Breast epithelium (tissue), 4 donors: ENCODE results near the gene DPH5. TPM values are rescaled to one million over a fixed set of nuclear protein-coding genes. Genes with fewer than 3 reads are reported as not detected.
"Not testable (repeated sequence)": the region's sequence is repeated elsewhere in the genome, so short reads cannot be mapped to it uniquely, and the experiment has no call there.

Experiments
- DNase-seq, 2 donors: peaks; one replicate each; pipeline ENCODE4 v3.0.0-alpha.2; 2019; ENCODE audit warnings: low spot score in 2 of 2
- H3K27ac ChIP-seq, 2 donors: fragments of 200-600 bp; sonication (generic) in 1 of 2; one replicate each; pipeline ENCODE4 v1.5.1; 2016 to 2019; ENCODE audit warnings: mild to moderate bottlenecking in 1 of 2
- H3K27me3 ChIP-seq, 2 donors: fragments of 200-600 bp; sonication (generic) in 1 of 2; one replicate each; pipeline versions ENCODE4 v1.5.1 to v1.6.0; 2017 to 2019; ENCODE audit warnings: control low read depth in 1 of 2, mild to moderate bottlenecking in 1 of 2
- H3K36me3 ChIP-seq: fragments of 200-600 bp; one replicate; pipeline ENCODE4 v1.5.1; 2019
- H3K4me1 ChIP-seq, 2 donors: fragments of 200-600 bp; sonication (generic); one replicate each; pipeline ENCODE4 v1.5.1; 2016 to 2019; ENCODE audit warnings: control low read depth in 1 of 2
- H3K4me3 ChIP-seq, 3 donors: fragments of 200-600 bp; sonication (generic); 1 replicate in 2 of 3; 2 replicates in 1 of 3; pipeline ENCODE4 v1.5.1; 2016 to 2019; ENCODE audit warnings: mild to moderate bottlenecking in 3 of 3, moderate library complexity in 2 of 3
- H3K9me3 ChIP-seq, 2 donors: fragments of 200-600 bp; sonication (generic) in 1 of 2; one replicate each; pipeline ENCODE4 v1.5.1; 2016 to 2019; ENCODE audit warnings: control low read depth in 1 of 2
- CTCF ChIP-seq, 3 donors: fragments of 450-650 bp; IDR thresholded peaks; one replicate each; pipeline ENCODE4 v1.5.1; 2016 to 2017; ENCODE audit warnings: antibody characterized with exemption in 3 of 3, mild to moderate bottlenecking in 3 of 3, moderate library complexity in 3 of 3
- POLR2A ChIP-seq: fragments of 450-650 bp; IDR thresholded peaks from one replicate; pipeline ENCODE4 v1.6.1; 2016; ENCODE audit warnings: antibody characterized with exemption, mild to moderate bottlenecking, moderate library complexity
- POLR2AphosphoS5 ChIP-seq, 3 donors: sonication (generic); formaldehyde crosslinking; IDR thresholded peaks; one replicate each; pipeline ENCODE4 v1.6.1; 2017; ENCODE audit warnings: antibody characterized with exemption in 3 of 3
- intact Hi-C: fragments of 100-400 bp; cut with DNase I; formaldehyde crosslinking; loops from one replicate; pipeline ENCODE4 v1.15.1; 2023; ENCODE audit warnings: low total_unique reads
- total RNA-seq, 3 donors: library from RNA; depleted of rRNA; stranded (reverse); fragments of >200 nt; gene quantifications; one replicate each; pipeline ENCODE4 v1.1.0, GENCODE V29; 2016

DPH5 gene
- total RNA-seq, 3 donors from 2014 or later, result 19.2 to 26.1 (median 25.9) TPM

- intact Hi-C loops, result no loop called here
- Histone ChIP-seq H3K27ac (no peak overlapping the region), H3K36me3 (no peaks in the 10 kb centered on the region), H3K9me3 (peaks cover 4 to 6% of the 10 kb centered on the region in 2 donors), H3K4me3 (no peak overlapping the region), H3K27me3 (no peaks in the 10 kb centered on the region), H3K4me1 (no peaks in the 10 kb centered on the region)
- TF ChIP-seq POLR2AphosphoS5 (IDR thresholded peaks at IDR 0.05) (no peak), POLR2A (no peak)
- DNase-seq, result no peak
These were observed 18.2 kb upstream of the DPH5 start for GRCh38 chr1:101043776-101044175.

- Histone ChIP-seq H3K9me3 (peaks cover 4 to 6% of the 10 kb centered on the region in 2 donors), H3K4me1 (no peaks in the 10 kb centered on the region), H3K4me3 (no peak overlapping the region), H3K27me3 (no peaks in the 10 kb centered on the region), H3K27ac (no peak overlapping the region), H3K36me3 (no peaks in the 10 kb centered on the region)
- TF ChIP-seq CTCF (IDR thresholded peaks at IDR 0.05) (no peak), POLR2AphosphoS5 (IDR thresholded peaks at IDR 0.05) (no peak), POLR2A (no peak)
- DNase-seq, result no peak
- intact Hi-C loops, result no loop called here
These were observed 15.7 kb upstream of the DPH5 start for GRCh38 chr1:101041300-101041699.

GRCh38 chr1:101040666-101041065, 15.1 kb upstream of the DPH5 start:
- no peak for TF ChIP-seq POLR2A
- intact Hi-C loops, result no loop called here
- Histone ChIP-seq H3K27me3 (no peaks in the 10 kb centered on the region), H3K27ac (no peak overlapping the region), H3K9me3 (peaks cover 4 to 6% of the 10 kb centered on the region in 2 donors), H3K4me1 (no peaks in the 10 kb centered on the region), H3K36me3 (no peaks in the 10 kb centered on the region), H3K4me3 (no peak overlapping the region)
- DNase-seq, result no peak

GRCh38 chr1:101039245-101039644, 13.7 kb upstream of the DPH5 start:
- no peak overlapping the region for H3K27ac ChIP-seq
- no peaks in the 10 kb centered on the region for H3K4me1 ChIP-seq
- peaks cover 4 to 6% of the 10 kb centered on the region in 2 donors for H3K9me3 ChIP-seq
- H3K4me3 ChIP-seq, result no peak overlapping the region
- intact Hi-C loops, result no loop called here
- no peak for DNase-seq
- no peaks in the 10 kb centered on the region for H3K36me3 ChIP-seq
- H3K27me3 ChIP-seq, result no peaks in the 10 kb centered on the region
- TF ChIP-seq POLR2AphosphoS5 (IDR thresholded peaks at IDR 0.05), result no peak
- no peak for TF ChIP-seq CTCF (IDR thresholded peaks at IDR 0.05)
- TF ChIP-seq POLR2A, result no peak

- Histone ChIP-seq H3K36me3 (no peaks in the 10 kb centered on the region), H3K4me1 (no peaks in the 10 kb centered on the region), H3K4me3 (no peak overlapping the region), H3K27me3 (no peaks in the 10 kb centered on the region), H3K27ac (no peak overlapping the region), H3K9me3 (peaks cover 4 to 6% of the 10 kb centered on the region in 2 donors)
- no peak for TF ChIP-seq CTCF (IDR thresholded peaks at IDR 0.05)
- intact Hi-C loops, result no loop called here
- DNase-seq, result no peak
These were observed 11.7 kb upstream of the DPH5 start for GRCh38 chr1:101037316-101037715.

GRCh38 chr1:101033017-101033416, 7.4 kb upstream of the DPH5 start:
- Histone ChIP-seq H3K4me3 (no peak overlapping the region), H3K36me3 (no peaks in the 10 kb centered on the region), H3K27me3 (no peaks in the 10 kb centered on the region), H3K4me1 (no peaks in the 10 kb centered on the region), H3K27ac (no peak overlapping the region), H3K9me3 (no peaks in the 10 kb centered on the region)
- intact Hi-C loops, result no loop called here
- TF ChIP-seq POLR2A (no peak), POLR2AphosphoS5 (IDR thresholded peaks at IDR 0.05) (no peak), CTCF (IDR thresholded peaks at IDR 0.05) (no peak)
- no peak for DNase-seq

- not testable (repeated sequence) for H3K4me3 ChIP-seq, DNase-seq
These were observed 6.5 kb upstream of the DPH5 start for GRCh38 chr1:101032129-101032528.

More at GRCh38 chr1:101032129-101032528, 6.5 kb upstream of the DPH5 start:
- H3K9me3 ChIP-seq, H3K27me3 ChIP-seq, H3K36me3 ChIP-seq, intact Hi-C loops, H3K4me1 ChIP-seq, H3K27ac ChIP-seq: not testable (repeated sequence)
